ENCODE measurements around the gene ZDHHC14. TPM values are rescaled to one million over a fixed set of nuclear protein-coding genes. Genes with fewer than 3 reads are reported as not detected.

The ZDHHC14 gene
- total and polyA plus RNA-seq, 2 of the 8 experiments (the other 6 are each of a cell fraction or from before 2014, with no cell fraction given) = 2.9 to 5.3 TPM

DNA sequence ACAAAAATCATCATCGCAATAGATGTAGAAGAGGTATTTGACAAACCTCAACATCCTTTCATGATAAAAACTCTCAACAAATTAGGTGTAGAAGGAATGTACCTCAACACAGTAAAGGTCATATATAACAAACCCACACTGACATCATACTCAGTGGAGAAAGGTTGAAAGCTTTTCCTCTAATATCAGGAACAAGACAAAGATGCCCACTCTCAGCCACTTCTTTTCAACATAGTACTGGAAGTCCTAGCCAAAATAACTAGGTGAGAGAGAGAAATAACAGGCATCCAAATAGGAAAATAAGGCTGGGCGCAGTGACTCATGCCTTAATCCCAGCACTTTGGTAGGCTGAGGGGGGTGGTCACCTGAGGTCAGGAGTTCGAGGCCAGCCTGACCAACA is 95.8 kb downstream of the ZDHHC14 start:
- H3K56ac ChIP-seq (replicated peaks; ENCODE audit: insufficient read length, low read depth, low read length) = no peak overlapping the region
- WGBS, 2 experiments (ENCODE audit: extremely low coverage in 1 of 2, insufficient coverage in 1 of 2, insufficient read length in 1 of 2, insufficient replicate concordance in 2 of 2, low coverage in 1 of 2, low lambda C conversion rate in 2 of 2, missing lambda C conversion rate in 1 of 2) = 91% methylated on average over 3 of the region's 3 CpGs; no CpG with 5 or more reads in 1 of the 2 experiments
- no peaks in the 10 kb centered on the region for H4K20me1 ChIP-seq (replicated peaks in 1 of 2; ENCODE audit: control insufficient read depth in 1 of 2, insufficient read depth in 2 of 2, low read length in 2 of 2)
- no peaks in the 10 kb centered on the region for H3K79me2 ChIP-seq (ENCODE audit: control insufficient read depth in 1 of 2, insufficient read depth in 2 of 2, low read length in 2 of 2)
- H3K4me2 ChIP-seq (ENCODE audit: insufficient read depth in 1 of 2, low read depth in 2 of 2, low read length in 2 of 2) = no peak overlapping the region
- no peaks in the 10 kb centered on the region for H3K4me1 ChIP-seq (replicated peaks in 1 of 4; ENCODE audit: control insufficient read depth in 3 of 4, insufficient read depth in 4 of 4, low read length in 3 of 4)
- no peak overlapping the region for H3K23ac ChIP-seq (ENCODE audit: insufficient read length)
- ChIA-PET CTCF (ENCODE audit: partially characterized antibody) (no interaction called here), POLR2A (ENCODE audit: partially characterized antibody) (no interaction called here)
- H3K4ac ChIP-seq (replicated peaks; ENCODE audit: insufficient read length, low read depth, low read length) = no peak overlapping the region
- no peaks in the 10 kb centered on the region; the same call in 1 of the 2 replicates for H3K23me2 ChIP-seq (ENCODE audit: low read depth, low read length)
- no peak overlapping the region for H4K5ac ChIP-seq (ENCODE audit: insufficient read length, low read depth, low read length)
- H3K18ac ChIP-seq (ENCODE audit: extremely low read depth, low read length) = no peak overlapping the region
- no peaks in the 10 kb centered on the region for H3K9me3 ChIP-seq (ENCODE audit: insufficient read depth in 2 of 2, low read depth in 1 of 2, low read length in 1 of 2)
- no peak overlapping the region for H3K27ac ChIP-seq (ENCODE audit: low read depth, low read length)
- H3K79me1 ChIP-seq (ENCODE audit: low read depth, low read length) = no peaks in the 10 kb centered on the region
- no peak overlapping the region for H2BK20ac ChIP-seq (ENCODE audit: low read length)
- TF ChIP-seq ASH2L (IDR thresholded peaks at IDR 0.05; ENCODE audit: low read length) (no peak), NANOG (IDR thresholded peaks at IDR 0.05; ENCODE audit: insufficient read depth, low read depth, low read length, poor library complexity, severe bottlenecking) (no peak), RXRA (IDR thresholded peaks at IDR 0.05; ENCODE audit: insufficient read depth, low read depth, low read length) (no peak), TBP (IDR thresholded peaks at IDR 0.05; ENCODE audit: low read depth, low read length) (no peak), SRF (IDR thresholded peaks at IDR 0.05; ENCODE audit: low read depth, low read length) (no peak), GABPA (IDR thresholded peaks at IDR 0.05; ENCODE audit: borderline replicate concordance, insufficient read depth, low read length) (no peak), RBBP5 (IDR thresholded peaks at IDR 0.05; ENCODE audit: borderline replicate concordance, low read depth, low read length) (no peak), CEBPB (IDR thresholded peaks at IDR 0.05; ENCODE audit: low read depth, low read length) (no peak), SIRT6 (IDR thresholded peaks at IDR 0.05; ENCODE audit: low read length) (no peak), TAF1 (IDR thresholded peaks at IDR 0.05; ENCODE audit: low read depth, low read length) (no peak), EZH2 (IDR thresholded peaks at IDR 0.05; ENCODE audit: low read depth, low read length, severe bottlenecking) (no peak)
- no peak for DNase-seq (ENCODE audit: low read depth in 1 of 2, low spot score in 2 of 2)
- no peak overlapping the region for H4K91ac ChIP-seq (replicated peaks; ENCODE audit: insufficient read length, low read length)
- no peak overlapping the region for H2BK5ac ChIP-seq (ENCODE audit: low read depth, low read length)
- H3K9ac ChIP-seq (replicated peaks in 1 of 4; ENCODE audit: extremely low read depth in 1 of 4, low read depth in 3 of 4, low read length in 3 of 4) = no peak overlapping the region
- H2AFZ ChIP-seq (ENCODE audit: low read length) = no peak overlapping the region
- H4K8ac ChIP-seq (ENCODE audit: extremely low read depth, insufficient read depth, low read length) = no peak overlapping the region
- H2BK15ac ChIP-seq (ENCODE audit: low read length) = no peak overlapping the region
- no peak overlapping the region for H2BK12ac ChIP-seq (ENCODE audit: low read depth, low read length)
- no peak overlapping the region for H2BK120ac ChIP-seq (replicated peaks; ENCODE audit: low read depth, low read length)
- H3K27me3 ChIP-seq (replicated peaks in 1 of 4; ENCODE audit: control insufficient read depth in 3 of 4, extremely low read depth in 1 of 4, insufficient read depth in 3 of 4, low read length in 3 of 4) = no peaks in the 10 kb centered on the region
- no peak overlapping the region for H3K4me3 ChIP-seq (ENCODE audit: extremely low read depth in 1 of 4, insufficient read depth in 2 of 4, low read depth in 3 of 4, low read length in 4 of 4)
- H3K36me3 ChIP-seq (ENCODE audit: control insufficient read depth in 2 of 4, insufficient read depth in 4 of 4, low read length in 3 of 4) = no peaks in the 10 kb centered on the region
- no peak overlapping the region for H3K14ac ChIP-seq (ENCODE audit: insufficient read length)
- peak; percentile 57 for FAIRE-seq
- no peak overlapping the region for H2AK5ac ChIP-seq (ENCODE audit: low read depth, low read length)
